A549 (cell line): ENCODE data around the gene FOLR1. TPM values are rescaled to one million over a fixed set of nuclear protein-coding genes. Genes with fewer than 3 reads are reported as not detected.

Experiments used
- ATAC-seq, 2 experiments: fragments of 200-7000 bp in 1 of 2; fragments of >200 bp in 1 of 2; cut with Nextera tagmentation in 1 of 2; cut with Tn5 transposase in 1 of 2; 3 replicates each; pipeline versions ENCODE4 v1.8.0 to v1.9.1; 2018 to 2020; ENCODE audit warnings: mild to moderate bottlenecking in 1 of 2, moderate library complexity in 1 of 2
- CTCF ChIA-PET: fragments of 300-600 bp; sonication (Branson Sonifier 250); formaldehyde crosslinking; extraction: SDS; loops from one replicate; lab custom pipeline; 2021; ENCODE audit warnings: antibody characterized with exemption, inconsistent platforms; lab: Yijun Ruan, JAX
- POLR2A ChIA-PET: fragments of 350-600 bp; formaldehyde crosslinking; extraction: SDS; loops from one replicate; lab custom pipeline; 2021; ENCODE audit warnings: antibody characterized with exemption, inconsistent platforms; lab: Yijun Ruan, JAX
- DNase-seq, 2 experiments: peaks; one replicate each; pipeline versions ENCODE4 v3.0.0 to v3.0.0-alpha.2; 2011 to 2016; ENCODE audit warnings: low read depth in 1 of 2, low spot score in 1 of 2
- FAIRE-seq: peaks from 2 replicates; lab custom pipeline; 2011; peaks lifted over from hg19 to GRCh38; lab: Jason Lieb, UNC
- H3K27ac ChIP-seq, 2 experiments: fragments of >200 bp; sonication (Bioruptor Twin); formaldehyde crosslinking; 3 replicates each; pipeline ENCODE4 v1.5.1; 2016 to 2017
- H3K4me1 ChIP-seq: fragments of >200 bp; sonication (Bioruptor Twin); formaldehyde crosslinking; 3 replicates; pipeline ENCODE4 v1.6.1; 2016
- H3K4me2 ChIP-seq: fragments of >200 bp; sonication (Bioruptor Twin); formaldehyde crosslinking; 3 replicates; pipeline ENCODE4 v1.6.1; 2016
- H3K4me3 ChIP-seq: fragments of >200 bp; sonication (Bioruptor Twin); formaldehyde crosslinking; 3 replicates; pipeline ENCODE4 v1.5.1; 2016
- H3K9me3 ChIP-seq: fragments of >200 bp; sonication (Bioruptor Twin); formaldehyde crosslinking; 3 replicates; pipeline ENCODE4 v1.6.1; 2016
- ATOH8 ChIP-seq: fragments of 250-450 bp; sonication (Bioruptor Pico); IDR thresholded peaks from 2 replicates; pipeline ENCODE4 v1.5.0; 2020; ENCODE audit warnings: low read depth, mild to moderate bottlenecking, moderate library complexity
- BCL3 ChIP-seq: fragments of >200 bp; sonication (Bioruptor Twin); formaldehyde crosslinking; IDR thresholded peaks from 3 replicates; pipeline ENCODE4 v1.6.1; 2016
- CBX8 ChIP-seq: fragments of 200-600 bp; sonication (generic); IDR thresholded peaks from 2 replicates; pipeline ENCODE4 v1.6.1; 2016
- CHD2 ChIP-seq: fragments of 150-350 bp; IDR thresholded peaks from 2 replicates; pipeline ENCODE4 v1.6.1; 2014; ENCODE audit warnings: low read length; ENCODE audit not compliant: partially characterized antibody
- EHMT2 ChIP-seq: fragments of 200-600 bp; sonication (generic); IDR thresholded peaks from 2 replicates; pipeline ENCODE4 v1.6.1; 2016; ENCODE audit warnings: antibody characterized with exemption, low read depth, mild to moderate bottlenecking, moderate library complexity
- HDAC2 ChIP-seq: fragments of 200-600 bp; sonication (generic); IDR thresholded peaks from 2 replicates; pipeline ENCODE4 v1.6.1; 2016
- HMGXB4 ChIP-seq: fragments of 250-450 bp; sonication (Bioruptor Pico); IDR thresholded peaks from 2 replicates; pipeline ENCODE4 v1.5.0; 2021; ENCODE audit warnings: mild to moderate bottlenecking, moderate library complexity, borderline replicate concordance
- KDM5A ChIP-seq: fragments of 200-600 bp; sonication (generic); IDR thresholded peaks from 2 replicates; pipeline ENCODE4 v1.6.1; 2016; ENCODE audit warnings: antibody characterized with exemption, mild to moderate bottlenecking
- MAX ChIP-seq: IDR thresholded peaks from 2 replicates; pipeline ENCODE4 v1.6.1; 2012
- MYC ChIP-seq: IDR thresholded peaks from 2 replicates; pipeline ENCODE4 v1.6.1; 2012; ENCODE audit warnings: mild to moderate bottlenecking, inconsistent platforms, low read length, improper control_type of control experiment, borderline replicate concordance
- NPAS2 ChIP-seq: fragments of 250-450 bp; sonication (Bioruptor Pico); IDR thresholded peaks from 2 replicates; pipeline ENCODE4 v1.8.0; 2022; ENCODE audit warnings: mild to moderate bottlenecking, moderate library complexity, borderline replicate concordance
- NR3C1 ChIP-seq: fragments of >200 bp; sonication (Bioruptor Twin); formaldehyde crosslinking; IDR thresholded peaks from 3 replicates; pipeline ENCODE4 v1.6.1; 2017
- PBX3 ChIP-seq: IDR thresholded peaks from 2 replicates; pipeline ENCODE4 v1.6.1; 2012
- REST ChIP-seq: fragments of 200-600 bp; sonication (generic); IDR thresholded peaks from 2 replicates; pipeline ENCODE4 v1.6.1; 2016; ENCODE audit warnings: antibody characterized with exemption, mild to moderate bottlenecking, moderate library complexity
- RFX5 ChIP-seq: fragments of 450-650 bp; IDR thresholded peaks from 2 replicates; pipeline ENCODE4 v1.7.1; 2014; ENCODE audit warnings: antibody characterized with exemption, mild to moderate bottlenecking, moderate library complexity
- TP53 ChIP-seq: fragments of 250-450 bp; sonication (Bioruptor Pico); IDR thresholded peaks from 2 replicates; pipeline ENCODE4 v1.5.0; 2021; ENCODE audit warnings: mild to moderate bottlenecking, moderate library complexity
- ZC3H11A ChIP-seq: fragments of 450-650 bp; IDR thresholded peaks from 2 replicates; pipeline ENCODE4 v1.6.1; 2014; ENCODE audit warnings: antibody characterized with exemption, mild to moderate bottlenecking
- ZFP36 ChIP-seq: fragments of 450-650 bp; IDR thresholded peaks from 2 replicates; pipeline ENCODE4 v1.6.1; 2014; ENCODE audit warnings: borderline replicate concordance; ENCODE audit not compliant: partially characterized antibody
- WGBS: methylation state at CpG from one replicate; pipeline ENCODE4 v1.1.6; 2017; ENCODE audit errors: missing lambda C conversion rate; 5-methylcytosine and 5-hydroxymethylcytosine counted together
- polyA plus RNA-seq, 4 experiments: library from polyadenylated mRNA; depleted of rRNA in 3 of 4; stranded (reverse); fragments of >200 nt; fragmentation: RNase III in 1 of 4; extraction: RNeasy Plus Mini Kit Qiagen cat#74134 plus additional on column Dnase treatment in 1 of 4; gene quantifications; 2 replicates in 3 of 4; 3 replicates in 1 of 4; pipeline ENCODE4 v1.2.3, GENCODE V29; 2011 to 2017

Gene FOLR1
- polyA plus RNA-seq, 2 of the 4 experiments (the other 2 are of a cell fraction) = 0.08 to 0.22 TPM

GRCh38 chr11:72155751-72156150, 36.2 kb upstream of the FOLR1 start:
- no peak for DNase-seq
- H3K4me1 ChIP-seq = no peaks in the 10 kb centered on the region
- H3K4me2 ChIP-seq = no peak overlapping the region
- TF ChIP-seq EHMT2 = no peak
- TF ChIP-seq NR3C1 = no peak
- no peak for TF ChIP-seq HDAC2
- no peak for TF ChIP-seq HMGXB4
- TF ChIP-seq MAX = no peak
- TF ChIP-seq MYC = no peak
- TF ChIP-seq KDM5A = no peak
- no peak for TF ChIP-seq CHD2
- no peak for TF ChIP-seq ATOH8 (CRISPR knock-in tag)
- TF ChIP-seq ZFP36 = no peak
- no peak for TF ChIP-seq NPAS2 (CRISPR knock-in tag)
- TF ChIP-seq BCL3 = no peak
- TF ChIP-seq CBX8 = no peak
- H3K4me3 ChIP-seq = no peak overlapping the region
- H3K9me3 ChIP-seq = no peaks in the 10 kb centered on the region
- POLR2A ChIA-PET = no interaction called here
- H3K27ac ChIP-seq = no peak overlapping the region
- CTCF ChIA-PET = interaction anchor here (1.4 to 6.1 kb wide), 4 partner anchors 11 to 130 kb away, joined by 3 to 40 read pairs (median 14); no protein-coding TSS in a partner anchor
- ATAC-seq = no peak
- FAIRE-seq = no peak
- WGBS = 54% methylated on average over 4 of the region's 4 CpGs

GRCh38 chr11:72157131-72157530, 34.8 kb upstream of the FOLR1 start:
- Histone ChIP-seq H3K4me2 (no peak overlapping the region), H3K4me3 (no peak overlapping the region), H3K4me1 (no peaks in the 10 kb centered on the region), H3K27ac (no peak overlapping the region), H3K9me3 (no peaks in the 10 kb centered on the region)
- 70% methylated on average over 4 of the region's 4 CpGs for WGBS
- TF ChIP-seq ZC3H11A = no peak
- ChIA-PET POLR2A (no interaction called here), CTCF (interaction anchor here (1.4 to 6.1 kb wide), 5 partner anchors 10 to 132 kb away, joined by 3 to 40 read pairs (median 7); no protein-coding TSS in a partner anchor)
- DNase-seq (no peak), FAIRE-seq (no peak), ATAC-seq (no peak)

- ChIA-PET POLR2A (no interaction called here), CTCF (interaction anchor here (1.2 to 3.3 kb wide), 4 partner anchors 16 to 69 kb away, joined by 3 to 18 read pairs (median 12); no protein-coding TSS in a partner anchor)
- H3K4me2 ChIP-seq = no peak overlapping the region
- FAIRE-seq (no peak), DNase-seq (no peak), ATAC-seq (no peak)
- no peaks in the 10 kb centered on the region for H3K9me3 ChIP-seq
- no peak overlapping the region for H3K4me3 ChIP-seq
- peaks cover 9% of the 10 kb centered on the region for H3K4me1 ChIP-seq
- no peak overlapping the region for H3K27ac ChIP-seq
- 60% methylated on average over 2 of the region's 2 CpGs for WGBS
- TF ChIP-seq HMGXB4 (no peak), REST (no peak), TP53 (CRISPR knock-in tag) (no peak), RFX5 (no peak), HDAC2 (no peak), BCL3 (no peak), PBX3 (no peak), CHD2 (no peak), ATOH8 (CRISPR knock-in tag) (no peak), EHMT2 (no peak)
Measured at GRCh38 chr11:72160319-72160718, 31.6 kb upstream of the FOLR1 start.
